Measurements from ENCODE around the gene CA5A.
A peak's percentile ranks its signal among the peaks of the same experiment; 100 is the strongest.

CA5A gene

DNA sequence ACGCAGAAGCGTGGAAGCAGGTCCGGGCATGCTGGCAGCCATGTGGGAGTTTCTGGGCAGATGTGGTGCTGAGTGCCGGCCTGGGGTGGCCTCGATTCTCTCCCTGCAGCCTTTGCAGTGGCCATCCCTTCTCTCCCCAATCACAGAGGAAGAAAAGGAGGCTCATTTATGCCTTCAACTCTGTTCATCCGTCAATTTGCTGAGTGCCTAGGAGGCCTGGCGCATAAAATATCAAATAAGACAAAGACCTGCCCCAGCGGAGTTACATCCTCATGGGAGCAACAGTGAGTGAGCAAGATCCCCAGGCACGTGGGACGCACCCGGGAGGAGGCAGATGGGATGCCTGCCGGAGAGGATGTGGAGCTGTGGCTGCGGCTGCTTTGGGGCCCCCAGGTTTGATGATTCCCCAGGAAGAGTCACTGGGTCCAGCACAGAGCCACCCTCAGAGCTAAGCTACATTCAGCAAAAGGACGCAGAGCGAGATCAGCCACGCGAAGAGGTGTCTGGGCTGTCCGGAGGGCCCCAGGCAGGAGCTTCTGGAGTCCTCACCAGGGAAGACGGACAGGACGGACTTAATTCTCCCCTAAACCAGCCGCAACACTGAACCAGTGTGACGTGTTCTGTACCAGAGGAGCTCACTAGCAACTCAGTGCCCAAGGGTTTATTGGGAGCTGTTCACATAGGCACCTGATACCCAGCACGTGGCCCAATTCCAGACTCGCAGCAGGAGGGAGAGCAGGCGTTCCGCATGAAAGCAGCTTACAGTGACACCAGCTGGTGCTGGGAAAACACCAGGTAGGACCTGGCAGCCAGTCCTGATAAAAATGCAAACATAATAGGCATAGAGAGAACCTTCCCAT lies 11.3 kb downstream of the CA5A start:
- no peak for DNase-seq (ENCODE audit: low read depth)
- no peak overlapping the region for H3K4me3 ChIP-seq (ENCODE audit: control insufficient read depth, low read depth, low read length)
- TF ChIP-seq CTCF (IDR thresholded peaks at IDR 0.05; ENCODE audit: control insufficient read depth, insufficient read depth, low read depth, low read length, missing control alignments), result no peak

GRCh38 chr16:87924041-87924810 lies 12.1 kb downstream of the CA5A start:
- H3K4me3 ChIP-seq (ENCODE audit: control insufficient read depth, low read depth, low read length), result no peak overlapping the region
- DNase-seq (ENCODE audit: low read depth), result no peak
- no peak for TF ChIP-seq CTCF (IDR thresholded peaks at IDR 0.05; ENCODE audit: control insufficient read depth, insufficient read depth, low read depth, low read length, missing control alignments)

GRCh38 chr16:87922250-87922871 lies 14.0 kb downstream of the CA5A start:
- no peak for DNase-seq (ENCODE audit: low read depth)
- TF ChIP-seq CTCF (IDR thresholded peaks at IDR 0.05; ENCODE audit: control insufficient read depth, insufficient read depth, low read depth, low read length, missing control alignments), result no peak

DNA sequence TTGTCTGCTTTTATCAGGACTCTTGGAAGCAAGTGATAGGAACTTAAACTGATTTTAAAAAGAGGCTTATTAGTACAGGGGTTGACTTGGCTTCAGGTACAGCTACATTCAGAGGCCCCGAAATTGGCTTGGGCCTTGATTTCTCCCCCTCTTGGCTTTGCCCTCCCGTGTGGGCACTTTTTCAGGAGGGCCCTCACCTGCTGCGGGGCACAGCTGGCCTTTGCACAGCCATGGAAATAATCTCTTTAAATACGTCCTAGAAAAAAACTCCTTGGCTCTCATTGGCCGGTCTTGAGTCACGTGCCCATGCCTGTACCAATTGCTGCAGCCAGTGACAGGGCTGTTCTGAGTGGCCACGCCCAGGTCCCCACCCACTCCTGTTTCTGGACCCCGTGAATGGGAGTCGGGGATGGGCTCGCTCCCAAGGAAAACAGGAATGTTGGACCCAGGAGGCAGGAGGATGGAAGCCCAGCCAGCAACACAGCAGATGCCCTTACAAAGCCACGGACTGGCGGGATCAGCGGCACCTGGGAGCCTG lies 15.0 kb downstream of the CA5A start:
- TF ChIP-seq CTCF (IDR thresholded peaks at IDR 0.05; ENCODE audit: control insufficient read depth, insufficient read depth, low read depth, low read length, missing control alignments), result no peak
- H3K4me3 ChIP-seq (ENCODE audit: control insufficient read depth, low read depth, low read length), result no peak overlapping the region
- no peak for DNase-seq (ENCODE audit: low read depth)

More at GRCh38 chr16:87922250-87922871, 14.0 kb downstream of the CA5A start:
- no peak overlapping the region for H3K4me3 ChIP-seq (ENCODE audit: control insufficient read depth, low read depth, low read length)

DNA sequence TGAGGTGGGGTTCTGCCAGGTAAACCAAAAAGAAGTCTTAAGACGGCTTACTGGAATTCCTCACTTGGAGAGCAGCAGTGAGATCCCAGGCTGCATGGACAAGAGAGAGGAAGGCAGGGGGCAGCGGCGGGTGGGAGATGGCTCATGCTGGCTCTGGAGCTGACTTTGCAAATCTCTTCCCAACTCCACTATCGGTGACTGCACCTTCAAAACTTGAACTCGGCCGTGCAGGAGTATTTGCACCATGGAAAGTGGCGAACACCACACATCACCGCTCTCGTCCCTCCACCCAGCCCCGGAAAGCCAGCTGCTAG lies 16.7 kb downstream of the CA5A start:
- no peak for DNase-seq (ENCODE audit: low read depth)
- no peak overlapping the region for H3K4me3 ChIP-seq (ENCODE audit: control insufficient read depth, low read depth, low read length)
- no peak for TF ChIP-seq CTCF (IDR thresholded peaks at IDR 0.05; ENCODE audit: control insufficient read depth, insufficient read depth, low read depth, low read length, missing control alignments)

GRCh38 chr16:87918866-87919680 lies 17.3 kb downstream of the CA5A start:
- peak overlapping the region; percentile 4 for H3K4me3 ChIP-seq (ENCODE audit: control insufficient read depth, low read depth, low read length)
- no peak for DNase-seq (ENCODE audit: low read depth)
- no peak for TF ChIP-seq CTCF (IDR thresholded peaks at IDR 0.05; ENCODE audit: control insufficient read depth, insufficient read depth, low read depth, low read length, missing control alignments)

Measured in AG09309 (cell line).